HEK293 (cell line): ENCODE measurements around the gene ARHGAP28.

Source experiments
- CTCF ChIA-PET: fragments of 350-600 bp; formaldehyde crosslinking; extraction: SDS; loops from one replicate; lab custom pipeline; 2021; ENCODE audit warnings: antibody characterized with exemption; lab: Yijun Ruan, JAX
- POLR2A ChIA-PET: fragments of 300-600 bp; formaldehyde crosslinking; extraction: SDS; loops from one replicate; lab custom pipeline; 2020; ENCODE audit warnings: antibody characterized with exemption, inconsistent platforms; lab: Yijun Ruan, JAX
- H3K27ac ChIP-seq: fragments of 200-500 bp; sonication (Bioruptor generic); 2 replicates; pipeline ENCODE4 v1.5.1; 2014; ENCODE audit warnings: low read depth, low read length, control low read depth, inconsistent platforms; ENCODE audit errors: extremely low read depth
- H3K36me3 ChIP-seq, 2 experiments: fragments of 200-500 bp in 1 of 2; sonication (Bioruptor generic) in 1 of 2; 1 replicate in 1 of 2; 2 replicates in 1 of 2; pipeline ENCODE4 v1.5.1; 2014 to 2017; ENCODE audit warnings: inconsistent platforms in 2 of 2, low read length in 2 of 2; ENCODE audit not compliant: control insufficient read depth in 2 of 2, insufficient read depth in 1 of 2
- H3K4me1 ChIP-seq: fragments of 200-500 bp; sonication (Bioruptor generic); 2 replicates; pipeline ENCODE4 v1.5.1; 2014; ENCODE audit warnings: mild to moderate bottlenecking, low read length, inconsistent platforms; ENCODE audit not compliant: control insufficient read depth, insufficient read depth
- H3K4me3 ChIP-seq: 2 replicates; pipeline ENCODE4 v1.5.1; 2011; ENCODE audit warnings: low read depth, mild to moderate bottlenecking, control low read depth, low read length, moderate library complexity
- H3K9me3 ChIP-seq: fragments of 200-500 bp; sonication (Bioruptor generic); 2 replicates; pipeline ENCODE4 v1.5.1; 2014; ENCODE audit warnings: low read depth, low read length, inconsistent platforms; ENCODE audit not compliant: control insufficient read depth, insufficient read depth
- GLI4 ChIP-seq: fragments of 450-650 bp; formaldehyde crosslinking; IDR thresholded peaks from 2 replicates; pipeline ENCODE4 v1.5.1; 2016; ENCODE audit warnings: missing biosample characterization, missing genetic modification characterization
- KLF1 ChIP-seq: fragments of 450-650 bp; formaldehyde crosslinking; IDR thresholded peaks from 2 replicates; pipeline ENCODE4 v1.5.1; 2016; ENCODE audit warnings: missing biosample characterization, missing genetic modification characterization
- KLF16 ChIP-seq: fragments of 450-650 bp; formaldehyde crosslinking; IDR thresholded peaks from 2 replicates; pipeline ENCODE4 v1.5.1; 2017; ENCODE audit warnings: missing biosample characterization, missing genetic modification characterization
- OSR2 ChIP-seq: fragments of 450-650 bp; formaldehyde crosslinking; IDR thresholded peaks from 2 replicates; pipeline ENCODE4 v1.5.1; 2016; ENCODE audit warnings: missing biosample characterization, missing genetic modification characterization
- SCRT2 ChIP-seq: fragments of 450-650 bp; formaldehyde crosslinking; IDR thresholded peaks from 2 replicates; pipeline ENCODE4 v1.5.1; 2016; ENCODE audit warnings: missing biosample characterization, missing genetic modification characterization
- YY1 ChIP-seq: fragments of 450-650 bp; formaldehyde crosslinking; IDR thresholded peaks from 2 replicates; pipeline ENCODE4 v1.5.1; 2018; ENCODE audit warnings: missing biosample characterization, missing genetic modification characterization
- ZBTB11 ChIP-seq: fragments of 450-650 bp; formaldehyde crosslinking; conservative IDR thresholded peaks from 2 replicates; pipeline ENCODE4 v1.5.1; 2016; ENCODE audit warnings: low read depth, missing biosample characterization, missing genetic modification characterization
- ZBTB20 ChIP-seq: fragments of 450-650 bp; formaldehyde crosslinking; IDR thresholded peaks from 2 replicates; pipeline ENCODE4 v1.5.1; 2016; ENCODE audit warnings: missing biosample characterization, missing genetic modification characterization
- ZFP3 ChIP-seq: fragments of 450-650 bp; formaldehyde crosslinking; IDR thresholded peaks from 2 replicates; pipeline ENCODE4 v1.5.1; 2016; ENCODE audit warnings: low read depth, missing biosample characterization, missing genetic modification characterization
- ZNF121 ChIP-seq: fragments of 450-650 bp; formaldehyde crosslinking; IDR thresholded peaks from 2 replicates; pipeline ENCODE4 v1.5.1; 2016; ENCODE audit warnings: missing biosample characterization, missing genetic modification characterization
- ZNF138 ChIP-seq: fragments of 450-650 bp; formaldehyde crosslinking; IDR thresholded peaks from 2 replicates; pipeline ENCODE4 v1.5.1; 2016; ENCODE audit warnings: missing biosample characterization, missing genetic modification characterization, borderline replicate concordance
- ZNF169 ChIP-seq: fragments of 450-650 bp; formaldehyde crosslinking; IDR thresholded peaks from 2 replicates; pipeline ENCODE4 v1.5.1; 2016; ENCODE audit warnings: missing biosample characterization, missing genetic modification characterization
- ZNF18 ChIP-seq: fragments of 450-650 bp; formaldehyde crosslinking; IDR thresholded peaks from 2 replicates; pipeline ENCODE4 v1.5.1; 2016; ENCODE audit warnings: missing biosample characterization, missing genetic modification characterization
- ZNF530 ChIP-seq: fragments of 450-650 bp; formaldehyde crosslinking; IDR thresholded peaks from 2 replicates; pipeline ENCODE4 v1.5.1; 2016; ENCODE audit warnings: low read depth, missing biosample characterization, missing genetic modification characterization
- ZNF560 ChIP-seq: fragments of 450-650 bp; formaldehyde crosslinking; IDR thresholded peaks from 2 replicates; pipeline ENCODE4 v1.5.1; 2017; ENCODE audit warnings: missing biosample characterization, missing genetic modification characterization, borderline replicate concordance
- ZNF610 ChIP-seq: fragments of 450-650 bp; formaldehyde crosslinking; IDR thresholded peaks from 2 replicates; pipeline ENCODE4 v1.5.1; 2016; ENCODE audit warnings: missing biosample characterization, missing genetic modification characterization, borderline replicate concordance
- ZNF621 ChIP-seq: fragments of 450-650 bp; formaldehyde crosslinking; IDR thresholded peaks from 2 replicates; pipeline ENCODE4 v1.5.1; 2017; ENCODE audit warnings: missing biosample characterization, missing genetic modification characterization
- ZNF843 ChIP-seq: fragments of 450-650 bp; formaldehyde crosslinking; IDR thresholded peaks from 2 replicates; pipeline ENCODE4 v1.5.1; 2016; ENCODE audit warnings: missing biosample characterization, missing genetic modification characterization
- ZSCAN18 ChIP-seq: fragments of 450-650 bp; formaldehyde crosslinking; IDR thresholded peaks from 2 replicates; pipeline ENCODE4 v1.5.1; 2016; ENCODE audit warnings: missing biosample characterization, missing genetic modification characterization
- ZSCAN23 ChIP-seq: fragments of 450-650 bp; formaldehyde crosslinking; IDR thresholded peaks from 2 replicates; pipeline ENCODE4 v1.5.1; 2016; ENCODE audit warnings: missing biosample characterization, missing genetic modification characterization
- TF ChIP-seq, protein P1 (sequence below): fragments of 450-650 bp; formaldehyde crosslinking; IDR thresholded peaks from 2 replicates; pipeline ENCODE4 v1.5.1; 2017; ENCODE audit warnings: missing biosample characterization, missing genetic modification characterization

Gene ARHGAP28

GRCh38 chr18:6882401-6882800, 152.9 kb downstream of the ARHGAP28 start:
- CTCF ChIA-PET, result interaction anchor here (0.9 to 3.4 kb wide), 2 partner anchors 339 to 341 kb away, joined by 3 to 14 read pairs; no protein-coding TSS in a partner anchor
- TF ChIP-seq ZNF169, result no peak
- no peak for TF ChIP-seq SCRT2 (tag by site-specific recombination)
- no peak for TF ChIP-seq ZNF530 (tag by site-specific recombination)
- no peak for TF ChIP-seq ZNF610 (tag by site-specific recombination)
- TF ChIP-seq OSR2 (tag by site-specific recombination), result no peak
- no peak for TF ChIP-seq KLF1 (tag by site-specific recombination)
- TF ChIP-seq ZSCAN18 (tag by site-specific recombination), result no peak
- TF ChIP-seq ZBTB20, result no peak
- TF ChIP-seq YY1, result no peak
- TF ChIP-seq ZFP3 (tag by site-specific recombination), result no peak
- no peak for TF ChIP-seq ZNF138 (tag by site-specific recombination)
- TF ChIP-seq, protein P1, sequence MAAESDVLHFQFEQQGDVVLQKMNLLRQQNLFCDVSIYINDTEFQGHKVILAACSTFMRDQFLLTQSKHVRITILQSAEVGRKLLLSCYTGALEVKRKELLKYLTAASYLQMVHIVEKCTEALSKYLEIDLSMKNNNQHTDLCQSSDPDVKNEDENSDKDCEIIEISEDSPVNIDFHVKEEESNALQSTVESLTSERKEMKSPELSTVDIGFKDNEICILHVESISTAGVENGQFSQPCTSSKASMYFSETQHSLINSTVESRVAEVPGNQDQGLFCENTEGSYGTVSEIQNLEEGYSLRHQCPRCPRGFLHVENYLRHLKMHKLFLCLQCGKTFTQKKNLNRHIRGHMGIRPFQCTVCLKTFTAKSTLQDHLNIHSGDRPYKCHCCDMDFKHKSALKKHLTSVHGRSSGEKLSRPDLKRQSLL (tag by site-specific recombination), result no peak
- TF ChIP-seq ZNF18, result no peak
- TF ChIP-seq ZNF621, result no peak
- no peak for TF ChIP-seq GLI4 (tag by site-specific recombination)
- no peak for TF ChIP-seq ZSCAN23 (tag by site-specific recombination)
- TF ChIP-seq ZNF121, result no peak

DNA sequence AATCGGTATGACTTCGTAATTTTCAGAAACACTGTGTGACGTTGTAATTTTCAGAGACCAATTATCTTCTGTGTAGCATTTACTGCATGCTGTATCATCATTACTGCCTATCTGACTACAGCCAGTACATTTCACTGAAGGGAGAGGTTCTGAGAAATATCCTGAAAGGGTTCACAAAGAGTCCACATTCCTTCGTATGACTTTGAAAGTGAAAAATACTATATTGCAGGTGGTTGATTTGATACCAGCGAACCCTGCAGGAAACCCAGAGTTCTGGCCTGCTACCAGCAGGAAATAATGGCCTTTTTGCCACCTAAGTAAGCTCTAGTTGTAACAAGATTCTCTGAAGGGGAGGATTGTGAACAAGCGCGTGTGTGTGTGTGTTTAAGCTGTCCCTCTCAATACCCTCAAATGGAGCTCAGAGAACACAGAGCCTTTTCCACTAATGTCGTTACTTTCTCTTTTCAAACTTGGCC, 155.5 kb downstream of the ARHGAP28 start:
- ChIA-PET CTCF (interaction anchor here (0.6 to 4.7 kb wide), 22 partner anchors 23 to 910 kb away, joined by 3 to 105 read pairs (median 4); no protein-coding TSS in a partner anchor), POLR2A (no interaction called here)
- Histone ChIP-seq H3K4me1 (no peaks in the 10 kb centered on the region), H3K27ac (no peak overlapping the region), H3K4me3 (no peak overlapping the region), H3K9me3 (no peaks in the 10 kb centered on the region), H3K36me3 (no peaks in the 10 kb centered on the region; a peak in 1 of 3 replicates)
- TF ChIP-seq ZBTB11 (tag by site-specific recombination) (0 out of 2 replicates have a peak, but pooled peaks have one; percentile 27), KLF16 (tag by site-specific recombination) (no peak), ZNF843 (tag by site-specific recombination) (no peak), ZNF560 (tag by site-specific recombination) (no peak)

More at GRCh38 chr18:6882401-6882800, 152.9 kb downstream of the ARHGAP28 start:
- H3K4me3 ChIP-seq, result no peak overlapping the region
- no peaks in the 10 kb centered on the region; a peak in 1 of 3 replicates for H3K36me3 ChIP-seq
- no peak overlapping the region for H3K27ac ChIP-seq
- POLR2A ChIA-PET, result no interaction called here
- no peaks in the 10 kb centered on the region for H3K4me1 ChIP-seq
- H3K9me3 ChIP-seq, result no peaks in the 10 kb centered on the region
